Measurements from ENCODE around the gene KCNMB2. TPM values are rescaled to one million over a fixed set of nuclear protein-coding genes. Genes with fewer than 3 reads are reported as not detected.

Gene KCNMB2
- total RNA-seq, 1 donor from 2014 or later = 0.56 TPM

DNA sequence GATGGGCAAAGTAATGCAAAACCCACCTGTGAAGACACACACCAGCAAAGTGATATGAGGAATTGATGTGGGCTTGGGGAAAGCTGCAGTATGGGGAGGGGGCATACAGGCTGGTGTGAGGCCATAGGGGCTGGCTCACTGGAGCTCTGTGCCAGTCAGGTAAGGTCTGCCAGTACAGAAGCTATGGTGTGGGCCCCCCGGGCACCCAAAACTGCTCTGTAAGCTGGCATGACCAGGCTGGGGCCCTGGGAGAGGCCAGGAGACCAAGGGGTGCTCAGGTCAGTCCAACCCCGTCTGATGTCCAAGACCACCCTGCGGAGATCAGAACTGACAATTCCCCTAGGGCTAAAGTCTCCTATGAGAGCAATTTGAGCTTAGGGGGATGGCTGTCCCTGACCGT lies 163.1 kb downstream of the KCNMB2 start:
- H3K4me3 ChIP-seq = no peak overlapping the region
- H3K27ac ChIP-seq = no peak overlapping the region
- H3K36me3 ChIP-seq = no peaks in the 10 kb centered on the region
- intact Hi-C loops (cut with DNase I) = no loop called here
- no peaks in the 10 kb centered on the region for H3K27me3 ChIP-seq (ENCODE audit: low read depth)
- TF ChIP-seq CTCF (IDR thresholded peaks at IDR 0.05) = no peak
- H3K4me1 ChIP-seq = no peaks in the 10 kb centered on the region
- peaks cover 22% of the 10 kb centered on the region for H3K9me3 ChIP-seq
- DNase-seq = no peak
- ATAC-seq = no peak

GRCh38 chr3:178699810-178700209 lies 163.6 kb downstream of the KCNMB2 start:
- peaks cover 22% of the 10 kb centered on the region for H3K9me3 ChIP-seq
- H3K36me3 ChIP-seq = no peaks in the 10 kb centered on the region
- H3K4me3 ChIP-seq = no peak overlapping the region
- H3K27ac ChIP-seq = no peak overlapping the region
- TF ChIP-seq CTCF (IDR thresholded peaks at IDR 0.05) = no peak
- H3K4me1 ChIP-seq = no peaks in the 10 kb centered on the region
- intact Hi-C loops (cut with DNase I) = no loop called here
- ATAC-seq (no peak), DNase-seq (no peak)
- no peaks in the 10 kb centered on the region for H3K27me3 ChIP-seq (ENCODE audit: low read depth)

DNA sequence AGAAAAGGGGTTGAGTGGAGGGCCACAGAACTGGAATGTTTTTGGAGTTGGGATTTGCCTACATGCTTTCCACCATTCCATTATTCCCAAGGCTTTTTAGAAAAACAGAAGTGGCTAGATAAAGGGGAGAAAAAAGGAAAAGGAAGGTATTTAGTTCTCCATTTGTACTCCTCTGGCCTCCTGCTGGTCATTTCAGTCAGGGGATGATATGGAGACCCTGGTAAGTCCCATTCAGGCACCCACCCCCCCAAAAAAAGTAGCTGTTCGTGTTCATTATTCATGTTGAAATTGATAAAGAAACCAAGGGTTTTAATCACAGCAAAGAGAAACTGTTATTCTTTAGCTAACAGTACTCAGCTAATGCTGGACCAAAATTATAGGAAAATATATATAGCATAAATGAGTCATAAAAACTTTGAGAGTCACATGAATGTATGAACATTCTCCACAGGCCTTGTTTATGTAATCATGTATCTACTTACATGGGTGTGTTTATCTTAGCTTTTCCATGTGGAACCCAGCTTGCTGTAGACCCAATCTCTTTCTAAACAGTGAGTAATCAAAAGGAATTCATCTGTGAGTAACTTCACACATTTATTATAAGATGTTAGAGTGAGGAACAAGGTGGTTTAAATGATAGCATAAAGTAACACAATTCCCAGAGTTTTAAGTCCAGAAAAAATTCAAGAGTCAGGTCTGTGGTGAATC lies 167.2 kb downstream of the KCNMB2 start:
- no peak overlapping the region for H3K27ac ChIP-seq

GRCh38 chr3:178705925-178706324 lies 169.7 kb downstream of the KCNMB2 start:
- H3K27ac ChIP-seq = no peak overlapping the region
- no peaks in the 10 kb centered on the region for H3K27me3 ChIP-seq (ENCODE audit: low read depth)
- TF ChIP-seq CTCF (IDR thresholded peaks at IDR 0.05) = no peak
- no peak overlapping the region for H3K4me3 ChIP-seq
- no peak for DNase-seq
- ATAC-seq = no peak
- H3K36me3 ChIP-seq = no peaks in the 10 kb centered on the region
- H3K9me3 ChIP-seq = no peaks in the 10 kb centered on the region
- intact Hi-C loops (cut with DNase I) = no loop called here
- no peaks in the 10 kb centered on the region for H3K4me1 ChIP-seq

More for the DNA sequence above, 167.2 kb downstream of the KCNMB2 start:
- Histone ChIP-seq H3K9me3 (peaks cover 3% of the 10 kb centered on the region), H3K4me3 (no peak overlapping the region), H3K36me3 (no peaks in the 10 kb centered on the region), H3K27me3 (ENCODE audit: low read depth) (no peaks in the 10 kb centered on the region), H3K4me1 (no peaks in the 10 kb centered on the region)
- no peak for TF ChIP-seq CTCF (IDR thresholded peaks at IDR 0.05)
- intact Hi-C loops (cut with DNase I) = no loop called here
- DNase-seq (no peak), ATAC-seq (no peak)

DNA sequence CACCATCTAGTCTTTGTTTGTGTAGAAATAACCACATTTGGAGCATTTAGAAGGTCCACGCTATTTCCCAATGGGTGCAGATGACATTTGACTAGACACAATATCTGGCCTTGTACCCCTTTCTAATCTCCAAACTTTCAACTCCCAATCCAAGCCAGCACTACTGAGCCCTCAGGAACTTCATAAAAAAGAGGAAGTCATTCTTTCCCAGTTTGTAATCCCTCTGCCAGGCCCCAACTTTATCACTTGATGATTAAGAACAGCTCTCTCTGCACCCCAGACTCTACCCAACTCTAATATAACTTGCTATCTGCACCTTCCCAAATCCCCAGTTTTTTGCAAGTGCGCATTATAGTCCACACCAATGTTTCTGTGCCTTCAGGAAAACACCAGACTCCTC lies 170.2 kb downstream of the KCNMB2 start:
- Histone ChIP-seq H3K4me1 (no peaks in the 10 kb centered on the region), H3K9me3 (no peaks in the 10 kb centered on the region), H3K27me3 (ENCODE audit: low read depth) (no peaks in the 10 kb centered on the region), H3K36me3 (no peaks in the 10 kb centered on the region), H3K27ac (no peak overlapping the region), H3K4me3 (no peak overlapping the region)
- intact Hi-C loops (cut with DNase I) = no loop called here
- TF ChIP-seq CTCF (IDR thresholded peaks at IDR 0.05) = no peak
- no peak for ATAC-seq
- no peak for DNase-seq

Measured in lower lobe of right lung (tissue), 2 donors.